Sigmoid colon (tissue), 7 donors: Measurements from ENCODE around the gene NPLOC4. TPM values are rescaled to one million over a fixed set of nuclear protein-coding genes. Genes with fewer than 3 reads are reported as not detected.

Source experiments
- DNase-seq: peaks from one replicate; pipeline ENCODE4 v3.0.0-alpha.2; 2019
- H3K27ac ChIP-seq, 4 donors: fragments of 200-600 bp; sonication (generic); one replicate each; pipeline ENCODE4 v1.5.1; 2016 to 2019; ENCODE audit warnings: mild to moderate bottlenecking in 1 of 4
- H3K27me3 ChIP-seq, 3 donors: fragments of 200-600 bp; sonication (generic); one replicate each; pipeline ENCODE4 v1.5.1; 2019; ENCODE audit warnings: mild to moderate bottlenecking in 1 of 3
- H3K36me3 ChIP-seq, 4 donors: fragments of 200-600 bp; sonication (generic); one replicate each; pipeline ENCODE4 v1.5.1; 2016 to 2019
- H3K4me1 ChIP-seq, 4 donors: fragments of 200-600 bp; sonication (generic); one replicate each; pipeline ENCODE4 v1.5.1; 2017 to 2019
- H3K4me3 ChIP-seq, 4 donors: fragments of 200-600 bp; sonication (generic); one replicate each; pipeline ENCODE4 v1.5.1; 2017 to 2019; ENCODE audit warnings: mild to moderate bottlenecking in 2 of 4, moderate library complexity in 1 of 4
- H3K9me3 ChIP-seq, 4 donors: fragments of 200-600 bp in 3 of 4; sonication (generic) in 3 of 4; one replicate each; pipeline versions ENCODE4 v1.5.1 to v1.6.1; 2013 to 2019
- EP300 ChIP-seq, 4 donors: sonication (generic); formaldehyde crosslinking; IDR thresholded peaks; one replicate each; pipeline ENCODE4 v1.6.1; 2017; ENCODE audit warnings: antibody characterized with exemption in 4 of 4
- POLR2A ChIP-seq, 2 donors: fragments of 450-650 bp; IDR thresholded peaks; one replicate each; pipeline ENCODE4 v1.6.1; 2016; ENCODE audit warnings: antibody characterized with exemption in 2 of 2, mild to moderate bottlenecking in 2 of 2, moderate library complexity in 2 of 2
- POLR2AphosphoS5 ChIP-seq, 4 donors: sonication (generic); formaldehyde crosslinking; IDR thresholded peaks; one replicate each; pipeline ENCODE4 v1.6.1; 2017; ENCODE audit warnings: antibody characterized with exemption in 4 of 4
- WGBS, 2 donors: extraction: QIAGEN DNeasy Blood & Tissue Kit; methylation state at CpG; one replicate each; pipeline ENCODE4 v1.1.7; 2013; 5-methylcytosine and 5-hydroxymethylcytosine counted together
- intact Hi-C: fragments of 100-400 bp; cut with DNase I; formaldehyde crosslinking; loops from one replicate; pipeline ENCODE4 v1.15.1; 2023
- polyA plus RNA-seq, 3 donors: library from polyadenylated mRNA; stranded (reverse); fragments of 200-250 nt; gene quantifications; one replicate each; pipeline ENCODE4 v1.2.3, GENCODE V29; 2013
- total RNA-seq, 4 donors: library from RNA; depleted of rRNA; stranded (reverse); fragments of >200 nt; gene quantifications; one replicate each; pipeline ENCODE4 v1.1.0, GENCODE V29; 2016
- TF ChIP-seq, protein P1 (sequence below), 4 experiments: fragments of 450-650 bp in 3 of 4; fragments of 200-600 bp in 1 of 4; IDR thresholded peaks; one replicate each; pipeline ENCODE4 v1.5.1; 2016 to 2019; ENCODE audit warnings: antibody characterized with exemption in 4 of 4, mild to moderate bottlenecking in 3 of 4, moderate library complexity in 2 of 4
- donor health status: healthy with polysubstance abuse.
- donor health status: Bipolar disorder and iron deficiency.
- donor health status: healthy.

NPLOC4 gene
- total and polyA plus RNA-seq, 7 donors: 19.8 to 59.7 (median 51.7) TPM

DNA sequence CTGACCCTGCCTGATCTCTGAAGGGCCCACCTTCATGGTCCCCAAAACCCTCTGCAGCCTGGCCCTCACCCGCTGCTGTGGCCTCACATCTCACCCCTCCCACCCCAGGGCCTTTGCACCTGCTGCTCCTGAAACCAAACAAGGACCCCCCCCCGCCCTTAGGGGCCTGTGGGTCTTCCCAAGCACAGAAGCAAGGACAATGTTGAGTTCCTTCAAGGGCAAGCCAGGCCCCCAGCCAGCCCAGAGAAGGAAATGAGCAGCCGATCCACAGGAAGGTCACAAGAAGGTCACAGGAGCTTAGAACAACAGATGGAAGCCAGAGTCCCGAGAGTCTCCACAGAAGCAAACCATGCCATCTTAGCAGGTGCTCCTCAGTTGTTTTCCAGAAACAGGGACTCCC lies 19.9 kb upstream of the NPLOC4 start:
- no peak for DNase-seq
- Histone ChIP-seq H3K4me3 (no peak overlapping the region), H3K36me3 (no peaks in the 10 kb centered on the region), H3K27me3 (peaks cover 5 to 31% (median 5%) of the 10 kb centered on the region in 3 donors), H3K27ac (no peak overlapping the region), H3K9me3 (no peaks in the 10 kb centered on the region), H3K4me1 (no peaks in the 10 kb centered on the region)
- intact Hi-C loops: no loop called here
- 60 to 65% methylated on average over 4 of the region's 4 CpGs for WGBS, 2 donors
- TF ChIP-seq EP300 (IDR thresholded peaks at IDR 0.05) (no peak), POLR2A (IDR thresholded peaks at IDR 0.05) (no peak)

DNA sequence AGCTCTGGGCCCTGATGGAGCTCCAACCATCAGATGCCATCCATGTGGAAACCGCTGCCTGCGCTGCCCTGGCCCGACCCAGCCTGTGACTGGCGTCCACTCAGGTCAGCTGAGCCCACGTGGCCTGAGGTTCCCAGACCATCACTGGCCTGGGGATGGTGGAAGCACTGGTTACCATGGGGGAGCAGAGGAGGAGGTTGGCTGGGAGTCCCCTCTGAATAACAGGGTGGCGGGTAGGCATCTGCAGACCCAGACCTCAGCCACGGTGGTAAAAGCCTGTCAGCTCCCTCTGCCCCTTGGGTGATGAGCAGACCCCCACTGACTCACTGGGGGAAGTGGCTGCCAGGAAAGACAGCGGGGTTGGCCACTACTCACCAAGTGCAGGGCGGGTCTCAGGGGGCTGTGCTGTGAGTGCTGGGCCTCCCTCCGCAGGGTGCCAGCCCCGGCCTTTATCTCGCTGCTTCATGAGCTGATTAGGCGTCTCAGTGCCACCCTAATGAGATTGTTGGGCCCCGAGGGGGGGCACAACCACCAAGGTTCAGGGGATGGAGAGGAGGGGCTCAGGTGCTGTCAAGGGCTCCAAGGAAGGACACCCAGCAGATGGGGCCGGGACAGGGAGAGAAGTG lies 19.3 kb upstream of the NPLOC4 start, which contains the start of gene PDE6G:
Gene PDE6G (minus strand): TSS at position 425 of the 626 bp plus-strand sequence. CDS start 3,237 bp downstream, outside the sequence.
- Histone ChIP-seq H3K9me3 (no peaks in the 10 kb centered on the region), H3K27ac (no peak within 1 kb of the TSS), H3K27me3 (peaks cover 5 to 37% (median 11%) of the 10 kb centered on the region in 3 donors), H3K4me1 (no peaks in the 10 kb centered on the region), H3K4me3 (no peak within 1 kb of the TSS), H3K36me3 (no peaks in the 10 kb centered on the region)
- intact Hi-C loops: no loop called here
- 86 to 89% methylated on average over 15 of the region's 15 CpGs for WGBS, 2 donors
- DNase-seq: peak; percentile 43
- TF ChIP-seq, protein P1, sequence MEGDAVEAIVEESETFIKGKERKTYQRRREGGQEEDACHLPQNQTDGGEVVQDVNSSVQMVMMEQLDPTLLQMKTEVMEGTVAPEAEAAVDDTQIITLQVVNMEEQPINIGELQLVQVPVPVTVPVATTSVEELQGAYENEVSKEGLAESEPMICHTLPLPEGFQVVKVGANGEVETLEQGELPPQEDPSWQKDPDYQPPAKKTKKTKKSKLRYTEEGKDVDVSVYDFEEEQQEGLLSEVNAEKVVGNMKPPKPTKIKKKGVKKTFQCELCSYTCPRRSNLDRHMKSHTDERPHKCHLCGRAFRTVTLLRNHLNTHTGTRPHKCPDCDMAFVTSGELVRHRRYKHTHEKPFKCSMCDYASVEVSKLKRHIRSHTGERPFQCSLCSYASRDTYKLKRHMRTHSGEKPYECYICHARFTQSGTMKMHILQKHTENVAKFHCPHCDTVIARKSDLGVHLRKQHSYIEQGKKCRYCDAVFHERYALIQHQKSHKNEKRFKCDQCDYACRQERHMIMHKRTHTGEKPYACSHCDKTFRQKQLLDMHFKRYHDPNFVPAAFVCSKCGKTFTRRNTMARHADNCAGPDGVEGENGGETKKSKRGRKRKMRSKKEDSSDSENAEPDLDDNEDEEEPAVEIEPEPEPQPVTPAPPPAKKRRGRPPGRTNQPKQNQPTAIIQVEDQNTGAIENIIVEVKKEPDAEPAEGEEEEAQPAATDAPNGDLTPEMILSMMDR (IDR thresholded peaks at IDR 0.05): no peak
- no peak for TF ChIP-seq EP300 (IDR thresholded peaks at IDR 0.05)

DNA sequence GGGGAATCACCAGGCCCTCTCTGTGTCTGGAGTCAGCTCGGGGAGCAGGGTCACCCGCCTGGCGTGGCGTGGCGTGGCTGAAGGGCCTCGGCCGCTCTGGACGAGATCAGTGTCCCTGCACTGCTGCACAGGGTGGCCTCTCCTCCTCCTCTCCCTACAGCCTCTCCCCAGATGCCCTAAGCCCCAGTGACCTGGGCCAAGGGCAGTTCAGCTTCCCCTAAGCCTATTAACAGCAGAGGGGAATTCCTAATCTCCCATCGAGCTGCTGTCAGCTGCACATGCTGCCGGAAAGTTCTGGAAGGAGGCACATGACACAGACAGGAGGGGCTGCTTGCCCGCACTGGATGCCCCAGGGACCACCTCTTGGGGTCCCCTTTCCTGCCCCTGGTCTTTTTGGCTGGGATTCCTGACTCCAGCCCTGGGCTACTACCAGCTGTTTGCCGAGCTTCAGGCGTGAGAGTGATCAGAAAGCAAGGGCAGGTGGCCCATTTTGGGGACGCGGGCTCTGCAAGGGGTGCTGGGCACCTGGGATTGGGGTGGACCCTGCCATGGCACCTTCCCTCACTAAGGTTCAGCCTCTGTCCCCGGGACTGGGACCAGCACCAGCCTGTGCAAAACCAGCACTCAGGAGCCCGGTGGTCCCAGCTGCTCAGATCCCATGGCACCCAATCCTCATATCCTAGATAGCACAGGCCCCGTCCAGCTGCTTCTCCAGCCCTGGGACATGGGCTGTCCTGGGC lies 18.6 kb upstream of the NPLOC4 start:
- intact Hi-C loops: no loop called here
- no peak for DNase-seq
- TF ChIP-seq EP300 (IDR thresholded peaks at IDR 0.05) (no peak), POLR2AphosphoS5 (IDR thresholded peaks at IDR 0.05) (no peak), POLR2A (IDR thresholded peaks at IDR 0.05) (no peak)
- TF ChIP-seq, protein P1 (IDR thresholded peaks at IDR 0.05): no peak
- 81 to 86% methylated on average over 18 of the region's 18 CpGs for whole genome bisulfite sequencing, 2 donors
- Histone ChIP-seq H3K27me3 (peaks cover 7 to 44% (median 18%) of the 10 kb centered on the region in 3 donors), H3K27ac (no peak overlapping the region), H3K4me1 (no peaks in the 10 kb centered on the region), H3K36me3 (no peaks in the 10 kb centered on the region), H3K4me3 (no peak overlapping the region), H3K9me3 (no peaks in the 10 kb centered on the region)

DNA sequence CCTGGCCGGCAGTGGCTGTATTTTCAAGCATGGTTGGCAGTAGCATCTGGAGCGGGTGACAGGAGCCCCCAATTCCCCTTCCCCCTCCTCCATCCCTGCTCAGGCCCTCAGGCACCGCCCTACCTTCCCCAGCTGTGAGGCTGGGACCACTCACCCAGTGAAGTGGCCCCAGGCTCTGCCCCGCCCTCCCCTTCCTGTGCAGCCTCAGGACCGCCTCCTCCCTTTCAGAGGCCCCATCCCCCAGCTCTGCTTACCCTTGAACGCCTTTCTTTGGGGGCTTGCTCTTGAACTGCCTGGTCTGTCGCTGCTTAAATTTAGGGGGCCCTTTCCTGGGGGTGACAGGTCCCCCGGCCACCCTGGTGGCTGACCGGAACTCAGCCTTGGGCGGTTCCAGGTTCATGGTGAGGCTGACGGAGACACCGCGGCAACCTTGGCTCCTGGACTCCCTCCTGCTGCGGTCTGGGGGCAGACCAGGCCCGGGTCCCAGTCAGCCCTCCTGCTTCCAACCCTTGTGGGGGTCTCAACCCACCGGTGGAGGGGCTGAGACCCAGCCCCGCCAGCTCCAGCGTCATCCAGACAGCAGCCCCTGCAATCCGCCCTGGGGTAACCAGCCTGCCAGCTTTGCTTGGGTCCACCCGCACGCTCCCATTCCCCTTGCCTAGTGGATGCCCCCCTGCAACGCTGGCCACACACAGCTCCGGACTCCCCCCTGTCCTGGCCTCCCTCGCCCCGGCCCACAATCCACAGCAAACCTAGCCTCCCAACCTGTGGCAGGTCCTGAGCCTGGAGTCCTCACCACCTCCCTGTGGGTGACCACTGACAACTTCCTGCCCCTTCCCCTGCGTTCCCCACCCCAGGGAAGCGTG lies 16.2 kb upstream of the NPLOC4 start:
- WGBS, 2 donors: 23 to 41% methylated on average over 27 of the region's 27 CpGs

More for the DNA sequence above, 16.2 kb upstream of the NPLOC4 start:
- DNase-seq: peak; percentile 65
- H3K27me3 ChIP-seq: peaks cover 25 to 68% (median 41%) of the 10 kb centered on the region in 3 donors
- peaks cover 0 to 6% (median 4%) of the 10 kb centered on the region in 4 donors for H3K9me3 ChIP-seq
- TF ChIP-seq, protein P1 (IDR thresholded peaks at IDR 0.05): no peak
- TF ChIP-seq EP300 (IDR thresholded peaks at IDR 0.05) (no peak), POLR2A (IDR thresholded peaks at IDR 0.05) (no peak), POLR2AphosphoS5 (IDR thresholded peaks at IDR 0.05) (no peak)
- H3K4me1 ChIP-seq: no peaks in the 10 kb centered on the region
- intact Hi-C loops: no loop called here
- peak overlapping the region in 1 of 4 donors; percentile 13 for H3K4me3 ChIP-seq
- H3K36me3 ChIP-seq: no peaks in the 10 kb centered on the region
- no peak overlapping the region for H3K27ac ChIP-seq
